H1 (cell line): ENCODE results near the gene RAB44. TPM values are rescaled to one million over a fixed set of nuclear protein-coding genes. Genes with fewer than 3 reads are reported as not detected.

Experiments used
- CTCF ChIA-PET: fragments of 300-600 bp; sonication (Branson Sonifier 250); formaldehyde crosslinking; loops from one replicate; lab custom pipeline; 2021; ENCODE audit not compliant: partially characterized antibody; lab: Charles Lee
- POLR2A ChIA-PET: fragments of 300-600 bp; sonication (Branson Sonifier 250); formaldehyde crosslinking; loops from one replicate; lab custom pipeline; 2021; ENCODE audit warnings: inconsistent platforms; ENCODE audit not compliant: partially characterized antibody; lab: Charles Lee
- DNase-seq, 2 experiments: peaks; one replicate each; pipeline versions ENCODE4 v3.0.0 to v3.0.0-alpha.2; 2010 to 2022; ENCODE audit warnings: low spot score in 2 of 2, low read depth in 1 of 2, mixed read lengths in 1 of 2
- FAIRE-seq: peaks from 2 replicates; lab custom pipeline; 2011; peaks lifted over from hg19 to GRCh38; lab: Jason Lieb, UNC
- H2AFZ ChIP-seq: 2 replicates; pipeline ENCODE4 v1.8.1; 2012; ENCODE audit warnings: low read length, inconsistent platforms
- H2AK5ac ChIP-seq: 2 replicates; pipeline ENCODE4 v1.6.1; 2013; ENCODE audit warnings: low read depth, low read length
- H2BK120ac ChIP-seq: replicated peaks from 2 replicates; pipeline ENCODE3; 2013; ENCODE audit warnings: low read depth, low read length, inconsistent platforms
- H2BK12ac ChIP-seq: 2 replicates; pipeline ENCODE4 v1.6.1; 2013; ENCODE audit warnings: low read depth, low read length
- H2BK15ac ChIP-seq: 2 replicates; pipeline ENCODE4 v1.6.1; 2013; ENCODE audit warnings: low read length
- H2BK20ac ChIP-seq: 2 replicates; pipeline ENCODE4 v1.6.1; 2013; ENCODE audit warnings: low read length
- H2BK5ac ChIP-seq: 2 replicates; pipeline ENCODE4 v1.6.1; 2013; ENCODE audit warnings: low read depth, low read length
- H3K14ac ChIP-seq: 2 replicates; pipeline ENCODE4 v1.6.1; 2013; ENCODE audit warnings: inconsistent platforms; ENCODE audit not compliant: insufficient read length
- H3K18ac ChIP-seq: 2 replicates; pipeline ENCODE4 v1.6.1; 2013; ENCODE audit warnings: low read length; ENCODE audit errors: extremely low read depth
- H3K23ac ChIP-seq: 2 replicates; pipeline ENCODE4 v1.6.1; 2013; ENCODE audit warnings: inconsistent platforms; ENCODE audit not compliant: insufficient read length
- H3K23me2 ChIP-seq: 2 replicates; pipeline ENCODE4 v1.6.1; 2013; ENCODE audit warnings: low read depth, low read length
- H3K27ac ChIP-seq: 2 replicates; pipeline ENCODE4 v1.6.1; 2011; ENCODE audit warnings: low read depth, low read length, inconsistent platforms
- H3K27me3 ChIP-seq, 4 experiments: replicated peaks in 1 of 4; 1 replicate in 1 of 4; 2 replicates in 3 of 4; pipeline versions ENCODE4 v1.6.1 to v1.8.1; 2011 to 2013; ENCODE audit warnings: low read length in 3 of 4, mild to moderate bottlenecking in 3 of 4, inconsistent platforms in 2 of 4, mixed read lengths in 2 of 4, moderate library complexity in 1 of 4; ENCODE audit not compliant: control insufficient read depth in 3 of 4, insufficient read depth in 3 of 4; ENCODE audit errors: extremely low read depth in 1 of 4
- H3K36me3 ChIP-seq, 4 experiments: 2 replicates each; pipeline versions ENCODE4 v1.6.1 to v1.8.1; 2011 to 2013; ENCODE audit warnings: mild to moderate bottlenecking in 4 of 4, low read length in 3 of 4, moderate library complexity in 2 of 4, control low read depth in 1 of 4, inconsistent platforms in 1 of 4; ENCODE audit not compliant: insufficient read depth in 4 of 4, control insufficient read depth in 2 of 4
- H3K4ac ChIP-seq: replicated peaks from 2 replicates; pipeline ENCODE3; 2013; ENCODE audit warnings: low read length, low read depth, mixed read lengths, inconsistent platforms; ENCODE audit not compliant: insufficient read length
- H3K4me1 ChIP-seq, 4 experiments: replicated peaks in 1 of 4; 1 replicate in 1 of 4; 2 replicates in 3 of 4; pipeline versions ENCODE4 v1.6.1 to v1.8.1; 2011 to 2013; ENCODE audit warnings: low read length in 3 of 4, inconsistent platforms in 2 of 4, mixed read lengths in 1 of 4; ENCODE audit not compliant: insufficient read depth in 4 of 4, control insufficient read depth in 3 of 4
- H3K4me2 ChIP-seq, 2 experiments: 2 replicates each; pipeline versions ENCODE4 v1.6.1 to v1.8.1; 2011 to 2013; ENCODE audit warnings: low read depth in 2 of 2, low read length in 2 of 2, control low read depth in 1 of 2, inconsistent platforms in 1 of 2, mild to moderate bottlenecking in 1 of 2; ENCODE audit not compliant: insufficient read depth in 1 of 2
- H3K4me3 ChIP-seq, 4 experiments: fragments of 200-600, 300-600 bp in 1 of 4; sonication (generic), shearing (Covaris generic), sonication (Bioruptor Twin) in 1 of 4; 2 replicates each; pipeline versions ENCODE4 v1.5.1 to v1.8.1; 2011 to 2016; ENCODE audit warnings: low read length in 4 of 4, low read depth in 3 of 4, control low read depth in 2 of 4, inconsistent platforms in 2 of 4, mild to moderate bottlenecking in 2 of 4, mixed read lengths in 1 of 4, moderate library complexity in 1 of 4; ENCODE audit not compliant: insufficient read depth in 2 of 4; ENCODE audit errors: extremely low read depth in 1 of 4
- H3K56ac ChIP-seq: replicated peaks from 2 replicates; pipeline ENCODE3; 2013; ENCODE audit warnings: low read depth, mild to moderate bottlenecking, mixed read lengths, low read length, inconsistent platforms; ENCODE audit not compliant: insufficient read length
- H3K79me1 ChIP-seq: 2 replicates; pipeline ENCODE4 v1.6.1; 2013; ENCODE audit warnings: low read depth, low read length, control low read depth
- H3K79me2 ChIP-seq, 2 experiments: 2 replicates each; pipeline versions ENCODE4 v1.6.1 to v1.8.1; 2012 to 2013; ENCODE audit warnings: low read length in 2 of 2, mild to moderate bottlenecking in 2 of 2, inconsistent platforms in 1 of 2; ENCODE audit not compliant: insufficient read depth in 2 of 2, control insufficient read depth in 1 of 2
- H3K9ac ChIP-seq, 4 experiments: replicated peaks in 1 of 4; 1 replicate in 1 of 4; 2 replicates in 3 of 4; pipeline versions ENCODE4 v1.6.1 to v1.8.1; 2011 to 2013; ENCODE audit warnings: low read depth in 3 of 4, low read length in 3 of 4, control low read depth in 2 of 4, mild to moderate bottlenecking in 2 of 4, moderate library complexity in 2 of 4, inconsistent platforms in 1 of 4; ENCODE audit errors: extremely low read depth in 1 of 4
- H3K9me3 ChIP-seq, 2 experiments: 2 replicates each; pipeline versions ENCODE4 v1.6.1 to v1.8.1; 2012 to 2013; ENCODE audit warnings: mild to moderate bottlenecking in 2 of 2, moderate library complexity in 2 of 2, control low read depth in 1 of 2, inconsistent platforms in 1 of 2, low read depth in 1 of 2, low read length in 1 of 2, mixed read lengths in 1 of 2; ENCODE audit not compliant: insufficient read depth in 2 of 2
- H4K20me1 ChIP-seq, 2 experiments: replicated peaks in 1 of 2; 2 replicates each; pipeline versions ENCODE3 to v1.8.1; 2011 to 2013; ENCODE audit warnings: inconsistent platforms in 2 of 2, low read length in 2 of 2, mild to moderate bottlenecking in 1 of 2; ENCODE audit not compliant: insufficient read depth in 2 of 2, control insufficient read depth in 1 of 2
- H4K5ac ChIP-seq: 2 replicates; pipeline ENCODE4 v1.6.1; 2013; ENCODE audit warnings: low read length, low read depth, mixed read lengths, inconsistent platforms; ENCODE audit not compliant: insufficient read length
- H4K8ac ChIP-seq: 2 replicates; pipeline ENCODE4 v1.8.0; 2013; ENCODE audit warnings: mild to moderate bottlenecking, moderate library complexity, low read length, inconsistent platforms; ENCODE audit not compliant: insufficient read depth; ENCODE audit errors: extremely low read depth
- H4K91ac ChIP-seq: replicated peaks from 2 replicates; pipeline ENCODE3; 2013; ENCODE audit warnings: low read length, mixed read lengths, inconsistent platforms; ENCODE audit not compliant: insufficient read length
- BACH1 ChIP-seq: IDR thresholded peaks from 2 replicates; pipeline ENCODE4 v1.6.1; 2012; ENCODE audit warnings: low read length, improper control_type of control experiment
- CHD2 ChIP-seq: IDR thresholded peaks from 2 replicates; pipeline ENCODE4 v1.6.1; 2012; ENCODE audit warnings: low read length, improper control_type of control experiment
- CTBP2 ChIP-seq: IDR thresholded peaks from 2 replicates; pipeline ENCODE4 v1.7.0; 2011; ENCODE audit warnings: borderline replicate concordance, mild to moderate bottlenecking, moderate library complexity, mixed read lengths, low read length; ENCODE audit not compliant: insufficient read depth, insufficient read length
- KDM1A ChIP-seq: fragments of 200-600, 300-600 bp; sonication (generic); IDR thresholded peaks from 2 replicates; pipeline ENCODE4 v1.7.1; 2016; ENCODE audit warnings: mild to moderate bottlenecking, low read length, borderline replicate concordance
- RAD21 ChIP-seq, 2 experiments: IDR thresholded peaks in 1 of 2; conservative IDR thresholded peaks in 1 of 2; 2 replicates each; pipeline ENCODE4 v1.6.1; 2011; ENCODE audit warnings: low read depth in 2 of 2, low read length in 2 of 2, improper control_type of control experiment in 1 of 2, inconsistent platforms in 1 of 2, mild to moderate bottlenecking in 1 of 2, moderate library complexity in 1 of 2
- SAP30 ChIP-seq: fragments of 300-600 bp; sonication (generic); IDR thresholded peaks from 2 replicates; pipeline ENCODE4 v1.7.1; 2012; ENCODE audit warnings: low read length, moderate library complexity, mild to moderate bottlenecking, inconsistent platforms; ENCODE audit not compliant: insufficient read depth, insufficient replicate concordance
- SIN3A ChIP-seq, 2 experiments: IDR thresholded peaks in 1 of 2; conservative IDR thresholded peaks in 1 of 2; 2 replicates each; pipeline ENCODE4 v1.6.1; 2011 to 2012; ENCODE audit warnings: low read length in 2 of 2, improper control_type of control experiment in 1 of 2, low read depth in 1 of 2, mild to moderate bottlenecking in 1 of 2
- SP2 ChIP-seq: IDR thresholded peaks from 2 replicates; pipeline ENCODE4 v1.6.1; 2012; ENCODE audit warnings: mild to moderate bottlenecking, low read length, inconsistent platforms
- SP4 ChIP-seq: IDR thresholded peaks from 2 replicates; pipeline ENCODE4 v1.6.1; 2012; ENCODE audit warnings: low read length, inconsistent platforms
- SUZ12 ChIP-seq: fragments of 200-600 bp; sonication (generic); IDR thresholded peaks from 2 replicates; pipeline ENCODE4 v1.6.1; 2012; ENCODE audit warnings: mild to moderate bottlenecking, inconsistent platforms, low read length, moderate library complexity, mixed read lengths
- TAF7 ChIP-seq: optimal IDR thresholded peaks from 2 replicates; pipeline ENCODE3; 2011; ENCODE audit warnings: low read depth, mild to moderate bottlenecking, inconsistent platforms, low read length, moderate library complexity, borderline replicate concordance
- TBP ChIP-seq: IDR thresholded peaks from 2 replicates; pipeline ENCODE4 v1.6.1; 2011; ENCODE audit warnings: low read depth, low read length, improper control_type of control experiment
- WGBS, 2 experiments: shearing (Covaris generic) in 1 of 2; methylation state at CpG; one replicate each; pipeline versions ENCODE4 v1.1.6 to v1.1.7; 2013 to 2015; ENCODE audit warnings: low lambda C conversion rate in 2 of 2, mixed read lengths in 2 of 2, inconsistent platforms in 1 of 2, low coverage in 1 of 2, missing lambda C conversion rate in 1 of 2; ENCODE audit not compliant: insufficient replicate concordance in 2 of 2, insufficient coverage in 1 of 2, insufficient read length in 1 of 2; ENCODE audit errors: extremely low coverage in 1 of 2, missing lambda C conversion rate in 1 of 2; 5-methylcytosine and 5-hydroxymethylcytosine counted together
- polyA plus RNA-seq, 7 experiments: library from polyadenylated mRNA; depleted of rRNA in 3 of 7; stranded (reverse) in 5 of 7; unstranded in 2 of 7; fragments of >200 nt in 5 of 7; fragments of 200-250 nt in 2 of 7; gene quantifications; 1 replicate in 5 of 7; 2 replicates in 1 of 7; 4 replicates in 1 of 7; pipeline versions ENCODE4 v1.2.1 to v1.2.3, GENCODE V29; 2011 to 2013; ENCODE audit warnings: missing spikeins in 2 of 7, mixed read lengths in 2 of 7
- total RNA-seq: library from RNA; stranded (reverse); fragmentation: NEBNext Ultra II Directional; extraction: Animal tissue kit (Norgen Biotek cat#: 25700); gene quantifications from 2 replicates; pipeline ENCODE4 v1.2.1, GENCODE V29; 2021
- TF ChIP-seq, protein P1 (sequence below): IDR thresholded peaks from 2 replicates; pipeline ENCODE4 v1.6.1; 2012; ENCODE audit warnings: inconsistent platforms

The RAB44 gene
- total and polyA plus RNA-seq, 2 of the 8 experiments (the other 6 are each of a cell fraction or from before 2014, with no cell fraction given), result 0.02 TPM; not detected in 1

DNA sequence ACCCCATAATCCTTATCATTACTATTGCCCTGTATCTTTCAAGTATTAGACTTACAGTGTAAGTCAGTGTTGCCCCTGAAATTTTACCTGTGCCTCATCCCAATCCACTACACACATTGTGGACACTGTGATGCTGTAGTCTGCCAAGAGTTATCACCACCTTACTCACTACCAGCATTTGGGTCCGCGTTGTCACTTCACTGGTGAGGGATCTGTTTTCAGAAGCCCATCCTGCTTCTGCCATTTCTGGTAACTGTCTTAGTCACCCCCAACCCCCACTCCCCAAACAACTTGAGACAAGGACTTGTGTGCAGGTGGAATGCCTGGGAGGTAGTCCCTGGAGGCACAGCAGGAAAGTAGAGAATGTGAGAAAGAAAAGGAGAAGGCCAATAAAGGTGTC, 6.0 kb upstream of the RAB44 start:
- H3K4me1 ChIP-seq, result no peaks in the 10 kb centered on the region
- H2AK5ac ChIP-seq, result no peak overlapping the region
- H3K79me2 ChIP-seq, result no peaks in the 10 kb centered on the region
- FAIRE-seq (no peak), DNase-seq (no peak)
- H2BK15ac ChIP-seq, result no peak overlapping the region
- H2BK120ac ChIP-seq, result no peak overlapping the region
- H4K5ac ChIP-seq, result no peak overlapping the region
- H2BK12ac ChIP-seq, result no peak overlapping the region
- H3K23ac ChIP-seq, result no peak overlapping the region
- H3K9ac ChIP-seq, result no peak overlapping the region
- H3K36me3 ChIP-seq, result peaks cover 0 to 3% (median 2%) of the 10 kb centered on the region in 4 experiments; a peak in 1 of 8 replicates
- no peak overlapping the region for H3K14ac ChIP-seq
- no peaks in the 10 kb centered on the region for H3K9me3 ChIP-seq
- H4K91ac ChIP-seq, result no peak overlapping the region
- POLR2A ChIA-PET, result no interaction called here
- no peaks in the 10 kb centered on the region for H3K79me1 ChIP-seq
- H3K4me2 ChIP-seq, result no peak overlapping the region
- no peak overlapping the region for H3K4me3 ChIP-seq
- H3K27ac ChIP-seq, result no peak overlapping the region
- 100% methylated on average over 2 of the region's 2 CpGs; no CpG with 5 or more reads in 1 of the 2 experiments for WGBS, 2 experiments
- H2AFZ ChIP-seq, result no peak overlapping the region
- CTCF ChIA-PET, result interaction anchor here (1.2 to 1.8 kb wide), 3 partner anchors 10 to 69 kb away, joined by 3 to 9 read pairs (median 7); no protein-coding TSS in a partner anchor
- no peak overlapping the region for H4K8ac ChIP-seq
- no peaks in the 10 kb centered on the region for H3K23me2 ChIP-seq
- H3K18ac ChIP-seq, result no peak overlapping the region
- H2BK5ac ChIP-seq, result no peak overlapping the region
- H3K27me3 ChIP-seq, result no peaks in the 10 kb centered on the region
- H2BK20ac ChIP-seq, result no peak overlapping the region
- no peak overlapping the region for H3K4ac ChIP-seq
- peaks cover 0 to 4% of the 10 kb centered on the region in 2 experiments for H4K20me1 ChIP-seq
- H3K56ac ChIP-seq, result no peak overlapping the region
- TF ChIP-seq BACH1 (no peak), SUZ12 (no peak), SP2 (no peak), CHD2 (no peak), CTBP2 (no peak), SP4 (no peak), RAD21 (IDR thresholded peaks at IDR 0.05 in 1 of 2, conservative IDR thresholded peaks at IDR 0.05 in 1 of 2; ENCODE audit: low read depth in 2 of 2, low read length in 2 of 2) (no peak), SIN3A (conservative IDR thresholded peaks at IDR 0.05 in 1 of 2, IDR thresholded peaks at IDR 0.05 in 1 of 2; ENCODE audit: low read depth in 1 of 2, low read length in 2 of 2) (no peak), SAP30 (no peak), TBP (no peak), TAF7 (no peak), KDM1A (no peak)
- TF ChIP-seq, protein P1, sequence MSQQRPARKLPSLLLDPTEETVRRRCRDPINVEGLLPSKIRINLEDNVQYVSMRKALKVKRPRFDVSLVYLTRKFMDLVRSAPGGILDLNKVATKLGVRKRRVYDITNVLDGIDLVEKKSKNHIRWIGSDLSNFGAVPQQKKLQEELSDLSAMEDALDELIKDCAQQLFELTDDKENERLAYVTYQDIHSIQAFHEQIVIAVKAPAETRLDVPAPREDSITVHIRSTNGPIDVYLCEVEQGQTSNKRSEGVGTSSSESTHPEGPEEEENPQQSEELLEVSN, result no peak
